SKM-1 (cell line): ENCODE measurements around the gene LRRC46.

Experiments
- DNase-seq: peaks from one replicate; lab custom pipeline; 2025; ENCODE audit not compliant: unreplicated experiment; lab: John Stamatoyannopoulos, UW

LRRC46 gene

GRCh38 chr17:47831003-47831933, at the start of gene LRRC46, which contains the start of gene MRPL10:
TSS of gene LRRC46 (plus strand) at chr17:47831670. CDS start at chr17:47831990, 320 bp downstream.
TSS of gene MRPL10 (minus strand) at chr17:47831541. CDS start at chr17:47831511, 30 bp downstream.
- peak; percentile 96 for DNase-seq

DNA sequence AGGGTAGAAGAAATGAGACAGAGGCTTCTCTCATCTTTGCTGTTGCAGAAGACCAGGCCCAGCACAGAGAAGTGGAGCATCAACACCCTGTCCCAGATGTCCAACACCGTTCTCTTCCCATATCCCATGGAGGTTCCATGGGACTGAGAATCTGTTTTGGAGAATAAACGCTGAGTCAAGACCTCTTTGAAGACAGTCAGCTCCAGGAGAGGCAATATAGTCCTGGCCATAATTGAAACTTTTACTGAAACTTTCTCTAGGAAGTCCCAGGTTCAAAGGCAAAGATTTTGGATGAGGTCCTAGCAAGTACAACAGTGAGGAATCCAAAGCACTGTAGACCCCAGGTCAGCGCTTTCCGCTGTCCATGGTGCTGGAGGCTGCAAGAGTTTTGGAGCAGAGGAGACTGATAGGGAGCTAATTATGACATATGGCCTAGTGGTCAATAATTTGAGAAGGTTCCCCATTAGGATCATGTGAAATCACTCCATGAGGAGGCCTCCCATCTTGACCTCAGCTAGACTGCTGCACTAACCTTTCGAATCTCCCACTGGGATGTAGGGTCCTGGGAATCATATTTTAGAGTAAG, 45.8 kb upstream of the LRRC46 start:
- DNase-seq, result no peak

- no peak for DNase-seq
Measured at GRCh38 chr17:47789611-47790561, 41.6 kb upstream of the LRRC46 start.

GRCh38 chr17:47791025-47791424, 40.4 kb upstream of the LRRC46 start:
- DNase-seq, result no peak

GRCh38 chr17:47792457-47792856, 39.0 kb upstream of the LRRC46 start:
- no peak for DNase-seq

GRCh38 chr17:47792979-47793378, 38.5 kb upstream of the LRRC46 start:
- no peak for DNase-seq

- no peak for DNase-seq
Measured at GRCh38 chr17:47797797-47798196, 33.7 kb upstream of the LRRC46 start.

GRCh38 chr17:47800686-47801085, 30.8 kb upstream of the LRRC46 start:
- no peak for DNase-seq

GRCh38 chr17:47801176-47801765, 30.2 kb upstream of the LRRC46 start:
- no peak for DNase-seq

- no peak for DNase-seq
Measured at GRCh38 chr17:47801906-47802305, 29.6 kb upstream of the LRRC46 start.

DNA sequence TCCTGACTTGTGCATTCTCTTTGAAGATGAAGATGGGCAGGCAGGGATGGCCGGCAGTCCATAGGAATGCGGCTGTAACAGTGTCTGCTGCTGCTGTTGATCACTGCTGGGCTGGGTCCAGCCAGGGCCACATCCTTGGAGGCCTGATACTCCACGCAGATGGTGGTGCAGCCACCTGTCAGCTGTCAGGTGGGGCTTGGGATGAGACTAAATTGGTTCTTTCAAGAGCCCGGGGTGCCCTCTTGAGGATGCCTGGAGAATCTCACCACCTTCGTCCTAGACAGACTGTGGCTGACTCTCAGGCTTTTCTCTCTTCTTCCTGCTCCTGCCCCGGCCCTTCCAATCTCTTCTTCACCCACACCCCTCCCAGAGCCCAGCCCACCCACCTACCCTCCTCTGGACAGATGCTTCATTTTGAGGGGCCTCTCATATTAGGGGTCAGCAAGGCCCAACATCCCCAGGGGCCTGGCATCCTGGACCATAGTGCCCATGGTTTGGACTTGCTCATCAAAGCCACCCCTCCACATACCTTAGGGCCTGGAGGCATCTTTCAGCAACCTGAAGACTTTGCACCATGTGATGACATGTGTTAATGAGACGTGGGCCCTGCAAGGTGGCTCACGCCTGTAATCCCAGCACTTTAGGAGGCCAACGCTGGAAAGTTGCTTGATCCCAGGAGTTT, 29.0 kb upstream of the LRRC46 start:
- DNase-seq, result peak; percentile 7

GRCh38 chr17:47803201-47803600, 28.3 kb upstream of the LRRC46 start:
- DNase-seq, result no peak

DNA sequence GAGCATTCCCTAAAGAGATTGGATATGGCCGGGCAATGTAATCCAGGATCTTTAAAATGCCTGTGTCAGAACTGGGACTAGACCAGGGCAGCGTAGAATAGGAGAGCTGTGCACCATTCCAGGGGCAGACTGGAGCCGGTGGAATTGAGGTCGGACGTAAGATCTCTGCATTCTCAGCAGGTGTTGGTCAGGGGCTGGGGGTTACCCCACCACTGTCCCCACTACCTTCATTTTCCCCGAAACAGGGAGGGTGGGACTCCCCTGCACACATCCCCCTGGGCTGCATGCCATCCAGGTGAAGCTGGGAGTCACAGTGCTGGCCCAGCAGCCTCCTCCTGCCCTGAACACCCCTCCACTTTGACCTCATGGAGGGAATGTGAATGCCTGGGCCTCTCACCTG, 27.7 kb upstream of the LRRC46 start:
- DNase-seq, result no peak

GRCh38 chr17:47804461-47804860, 27.0 kb upstream of the LRRC46 start:
- no peak for DNase-seq

DNA sequence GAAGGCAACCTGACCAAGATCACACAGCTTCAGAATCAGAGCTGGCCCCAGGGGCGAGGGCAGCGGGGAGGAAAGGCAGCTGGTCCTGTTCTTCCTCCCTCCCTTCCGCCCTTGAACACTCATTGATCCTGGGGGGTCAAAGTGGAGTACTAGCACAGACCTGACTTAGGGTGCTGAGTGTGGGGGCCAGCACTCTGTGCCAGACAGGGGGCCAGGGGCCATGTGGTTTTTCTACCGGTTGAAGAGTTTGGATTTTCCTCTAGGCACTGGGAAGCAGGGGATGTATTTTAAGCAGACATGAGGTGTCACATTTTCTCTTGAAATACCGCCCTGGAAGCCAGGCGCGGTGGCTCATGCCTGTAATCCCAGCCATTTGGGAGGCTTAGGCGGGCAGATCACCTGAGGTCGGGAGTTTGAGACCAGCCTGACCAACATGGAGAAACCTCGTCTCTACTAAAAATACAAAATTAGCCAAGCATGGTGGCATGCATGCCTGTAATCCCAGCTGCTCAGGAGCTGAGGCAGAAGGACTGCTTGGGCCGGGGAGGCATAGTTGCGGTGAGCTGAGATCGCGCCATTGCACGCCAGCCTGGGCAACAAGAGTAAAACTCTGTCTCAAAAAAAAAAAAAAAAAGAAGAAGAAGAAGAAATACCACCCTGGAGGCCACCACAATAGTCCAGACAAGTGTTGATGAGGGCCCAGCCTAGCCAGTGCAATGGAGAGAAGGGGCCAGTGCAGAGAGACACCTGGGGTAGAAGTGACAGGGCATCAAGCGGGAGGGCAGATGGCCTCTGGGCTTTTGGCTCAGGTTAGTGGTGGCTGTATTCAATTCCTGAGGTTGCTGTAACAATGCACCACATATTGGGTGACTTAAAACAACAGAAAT, 25.2 kb upstream of the LRRC46 start:
- DNase-seq, result no peak

GRCh38 chr17:47806913-47807255, 24.6 kb upstream of the LRRC46 start:
- DNase-seq, result no peak

GRCh38 chr17:47807421-47807820, 24.0 kb upstream of the LRRC46 start:
- no peak for DNase-seq

DNA sequence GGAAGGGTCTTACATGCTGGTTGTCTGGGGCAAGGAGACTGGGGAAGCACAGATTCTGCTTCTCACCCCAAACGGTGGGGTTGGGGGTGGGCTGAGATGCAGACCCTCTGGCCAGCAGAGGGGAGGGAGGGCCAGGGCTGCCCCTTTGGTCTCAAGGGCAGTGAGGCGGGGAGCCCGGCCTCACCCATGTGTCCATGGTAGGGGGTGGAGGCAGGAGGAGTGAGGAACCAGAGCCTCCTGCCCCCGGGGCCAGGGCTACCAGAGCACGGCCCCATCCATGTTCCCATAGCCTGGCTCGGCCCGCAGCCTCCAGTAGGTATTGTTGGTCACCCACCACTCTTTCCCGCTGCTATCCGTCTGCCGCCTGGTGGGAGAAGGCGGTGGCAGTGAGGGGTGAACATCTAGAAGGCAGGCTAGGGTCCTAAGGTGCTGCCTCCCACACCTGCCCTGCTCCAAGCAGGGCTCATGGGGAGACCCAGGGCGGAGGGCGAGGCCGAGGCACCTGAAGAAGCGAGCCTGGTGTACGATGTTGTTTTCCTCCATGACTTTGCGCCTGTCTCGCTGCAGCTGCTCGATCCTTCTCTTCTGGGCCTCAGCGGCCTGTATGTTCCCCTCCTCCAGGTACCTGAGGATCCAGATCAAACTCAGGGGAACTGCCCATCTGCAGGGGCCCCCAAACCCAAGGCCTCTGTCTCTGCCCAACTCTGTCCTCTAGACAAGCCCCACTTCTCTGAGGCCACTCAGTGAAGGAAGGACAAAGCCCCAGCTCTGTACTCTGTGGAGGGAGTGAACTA, 23.2 kb upstream of the LRRC46 start:
- no peak for DNase-seq
